GM12891 (cell line): Measurements from ENCODE around the gene ZNF343.

Source experiments
- PAX5 ChIP-seq: IDR thresholded peaks from 2 replicates; pipeline ENCODE4 v1.6.1; 2011; ENCODE audit warnings: low read length, moderate library complexity, mild to moderate bottlenecking; ENCODE audit not compliant: insufficient read depth, severe bottlenecking
- POLR2A ChIP-seq: IDR thresholded peaks from 2 replicates; pipeline ENCODE4 v1.6.1; 2011; ENCODE audit warnings: low read depth, low read length, control low read depth
- POLR2AphosphoS5 ChIP-seq: IDR thresholded peaks from 2 replicates; pipeline ENCODE4 v1.6.1; 2011; ENCODE audit warnings: low read depth, low read length, control low read depth
- SPI1 ChIP-seq: IDR thresholded peaks from 2 replicates; pipeline ENCODE4 v1.6.1; 2011; ENCODE audit warnings: low read depth, low read length, control low read depth
- TAF1 ChIP-seq: IDR thresholded peaks from 2 replicates; pipeline ENCODE4 v1.6.1; 2011; ENCODE audit warnings: low read depth, low read length, control low read depth

- TF ChIP-seq TAF1 (no peak), POLR2A (no peak), POLR2AphosphoS5 (no peak), SPI1 (no peak), PAX5 (no peak)
These were observed 25.2 kb downstream of the ZNF343 start for GRCh38 chr20:2483504-2483903.
